NCI-H1092 treated with DMSO at 0.1 percent for 48 hours (cell line): ENCODE results near the gene HIGD1C.
"Not testable (repeated sequence)": the region's sequence is repeated elsewhere in the genome, so short reads cannot be mapped to it uniquely, and the experiment has no call there.

Experiments
- DNase-seq: peaks from one replicate; lab custom pipeline; 2025; lab: John Stamatoyannopoulos, UW

The HIGD1C gene

GRCh38 chr12:50934371-50934851 lies 17.9 kb upstream of the HIGD1C start:
- DNase-seq, result no peak

GRCh38 chr12:50934981-50935807 lies 17.1 kb upstream of the HIGD1C start:
- no peak for DNase-seq

GRCh38 chr12:50936821-50937530 lies 15.4 kb upstream of the HIGD1C start:
- no peak for DNase-seq

- no peak for DNase-seq
Observed at GRCh38 chr12:50937653-50938052, 14.7 kb upstream of the HIGD1C start.

- no peak for DNase-seq
Observed at GRCh38 chr12:50947933-50948626, 4.3 kb upstream of the HIGD1C start.

GRCh38 chr12:50948798-50949197 lies 3.5 kb upstream of the HIGD1C start:
- DNase-seq, result no peak

- DNase-seq, result no peak
Observed at GRCh38 chr12:50949801-50950302, 2.5 kb upstream of the HIGD1C start.

- DNase-seq, result no peak
Observed at GRCh38 chr12:50951112-50951511, 1.2 kb upstream of the HIGD1C start.

GRCh38 chr12:50953047-50953446 lies 703 bp downstream of the HIGD1C start:
- no peak for DNase-seq

GRCh38 chr12:50954789-50955188 lies 2.4 kb downstream of the HIGD1C start:
- not testable (repeated sequence) for DNase-seq

GRCh38 chr12:50955288-50955687 lies 2.9 kb downstream of the HIGD1C start:
- DNase-seq, result no peak

GRCh38 chr12:50955697-50956096 lies 3.4 kb downstream of the HIGD1C start:
- no peak for DNase-seq

- no peak for DNase-seq
Observed at GRCh38 chr12:50960130-50960529, 7.8 kb downstream of the HIGD1C start.

GRCh38 chr12:50961708-50962107 lies 9.4 kb downstream of the HIGD1C start:
- DNase-seq, result no peak

GRCh38 chr12:50964432-50964831 lies 12.1 kb downstream of the HIGD1C start:
- no peak for DNase-seq

- DNase-seq, result no peak
Observed at GRCh38 chr12:50971946-50972345, 19.6 kb downstream of the HIGD1C start.

- DNase-seq, result no peak
Observed at GRCh38 chr12:50979369-50980052, 27.2 kb downstream of the HIGD1C start.

GRCh38 chr12:50980545-50980944 lies 28.2 kb downstream of the HIGD1C start:
- DNase-seq, result no peak

GRCh38 chr12:50981319-50982239 lies 29.2 kb downstream of the HIGD1C start:
- DNase-seq, result no peak

- DNase-seq, result no peak
Observed at GRCh38 chr12:50984586-50985298, 32.4 kb downstream of the HIGD1C start.
